Left ventricle myocardium inferior (tissue), 1 donor: Measurements from ENCODE around the gene EPB41. TPM values are rescaled to one million over a fixed set of nuclear protein-coding genes. Genes with fewer than 3 reads are reported as not detected.
"Not testable (repeated sequence)": the region's sequence is repeated elsewhere in the genome, so short reads cannot be mapped to it uniquely, and the experiment has no call there.

ENCODE experiments used
- DNase-seq: peaks from one replicate; pipeline ENCODE4 v3.0.0-alpha.2; 2020
- H3K27ac ChIP-seq: fragments of 200-600 bp; replicated peaks from 2 replicates; pipeline ENCODE4 v1.8.0; 2021
- H3K27me3 ChIP-seq: fragments of 200-600 bp; 2 replicates; pipeline ENCODE4 v1.8.0; 2021; ENCODE audit warnings: low read depth
- H3K36me3 ChIP-seq: fragments of 200-600 bp; 2 replicates; pipeline ENCODE4 v1.8.0; 2021
- H3K4me1 ChIP-seq: fragments of 200-600 bp; 2 replicates; pipeline ENCODE4 v1.8.0; 2021
- H3K4me3 ChIP-seq: fragments of 200-600 bp; 2 replicates; pipeline ENCODE4 v1.8.0; 2021; ENCODE audit warnings: mild to moderate bottlenecking, moderate library complexity
- H3K9me3 ChIP-seq: fragments of 200-600 bp; replicated peaks from 2 replicates; pipeline ENCODE4 v1.8.0; 2021
- CTCF ChIP-seq: fragments of 200-600 bp; IDR thresholded peaks from 2 replicates; pipeline ENCODE4 v1.8.0; 2021; ENCODE audit warnings: antibody characterized with exemption, mild to moderate bottlenecking, borderline replicate concordance
- intact Hi-C: fragments of 100-400 bp; cut with micrococcal nuclease; formaldehyde crosslinking; loops from one replicate; pipeline ENCODE4 v1.11.0; 2022
- total RNA-seq: library from RNA; stranded (reverse); fragmentation: NEBNext Ultra II Directional; extraction: Animal tissue kit (Norgen Biotek cat#: 25700); gene quantifications from one replicate; pipeline ENCODE4 v1.2.1, GENCODE V29; 2021
- donor health status: DM: no; HTN: yes; CAD: no; lungs with severe emphysema.

EPB41 gene
- total RNA-seq, 1 donor from 2014 or later: 23.4 TPM

- H3K4me3 ChIP-seq: peak overlapping the region; percentile 16
- peaks cover 10% of the 10 kb centered on the region for H3K36me3 ChIP-seq
- H3K27me3 ChIP-seq: no peaks in the 10 kb centered on the region
- intact Hi-C loops: no loop called here
- peak overlapping the region; percentile 74 for H3K27ac ChIP-seq
- peaks cover 8% of the 10 kb centered on the region for H3K4me1 ChIP-seq
- TF ChIP-seq CTCF: no peak
- no peaks in the 10 kb centered on the region for H3K9me3 ChIP-seq
- DNase-seq: no peak
These were observed 129.1 kb downstream of the EPB41 start for GRCh38 chr1:29043274-29043965.

- intact Hi-C loops: no loop called here
- H3K27ac ChIP-seq: peak overlapping the region; percentile 74
- DNase-seq: no peak
- H3K4me3 ChIP-seq: no peak overlapping the region
- H3K9me3 ChIP-seq: no peaks in the 10 kb centered on the region
- peaks cover 10% of the 10 kb centered on the region for H3K36me3 ChIP-seq
- no peaks in the 10 kb centered on the region for H3K27me3 ChIP-seq
- no peak for TF ChIP-seq CTCF
- H3K4me1 ChIP-seq: peaks cover 8% of the 10 kb centered on the region
These were observed 129.6 kb downstream of the EPB41 start for GRCh38 chr1:29044010-29044409.

GRCh38 chr1:29045663-29046062, 131.3 kb downstream of the EPB41 start:
- DNase-seq, H3K27me3 ChIP-seq, H3K27ac ChIP-seq, H3K9me3 ChIP-seq, intact Hi-C loops, H3K4me3 ChIP-seq, H3K4me1 ChIP-seq, H3K36me3 ChIP-seq: not testable (repeated sequence)

- H3K36me3 ChIP-seq: no peaks in the 10 kb centered on the region
- no peaks in the 10 kb centered on the region for H3K27me3 ChIP-seq
- H3K4me3 ChIP-seq: no peak overlapping the region
- H3K4me1 ChIP-seq: peaks cover 8% of the 10 kb centered on the region
- TF ChIP-seq CTCF: no peak
- no peaks in the 10 kb centered on the region for H3K9me3 ChIP-seq
- H3K27ac ChIP-seq: no peak overlapping the region
- no peak for DNase-seq
- intact Hi-C loops: no loop called here
These were observed 132.8 kb downstream of the EPB41 start for GRCh38 chr1:29047142-29047541.

GRCh38 chr1:29050166-29050565, 135.8 kb downstream of the EPB41 start:
- intact Hi-C loops: no loop called here
- no peak overlapping the region for H3K27ac ChIP-seq

More at GRCh38 chr1:29050166-29050565, 135.8 kb downstream of the EPB41 start:
- Histone ChIP-seq H3K4me1 (no peaks in the 10 kb centered on the region), H3K36me3 (no peaks in the 10 kb centered on the region), H3K9me3 (no peaks in the 10 kb centered on the region), H3K4me3 (no peak overlapping the region), H3K27me3 (no peaks in the 10 kb centered on the region)
- TF ChIP-seq CTCF: no peak
- no peak for DNase-seq
